Spinal cord (tissue), 10 donors: ENCODE data around the gene SFSWAP. TPM values are rescaled to one million over a fixed set of nuclear protein-coding genes. Genes with fewer than 3 reads are reported as not detected.

ENCODE experiments used
- DNase-seq, 6 donors: peaks; one replicate each; pipeline versions ENCODE4 v3.0.0 to v3.0.0-alpha.2; 2013 to 2015; ENCODE audit warnings: low spot score in 6 of 6, low read depth in 4 of 6
- H3K27ac ChIP-seq: one replicate; pipeline ENCODE4 v1.5.1; 2013; ENCODE audit warnings: low read depth, low read length, control low read depth
- H3K27me3 ChIP-seq: one replicate; pipeline ENCODE4 v1.6.1; 2013; ENCODE audit warnings: low read length; ENCODE audit not compliant: control insufficient read depth, insufficient read depth
- H3K36me3 ChIP-seq: one replicate; pipeline ENCODE4 v1.6.1; 2013; ENCODE audit warnings: low read length; ENCODE audit not compliant: control insufficient read depth, insufficient read depth
- H3K4me1 ChIP-seq: one replicate; pipeline ENCODE4 v1.6.1; 2013; ENCODE audit warnings: low read length; ENCODE audit not compliant: control insufficient read depth, insufficient read depth
- H3K4me3 ChIP-seq: one replicate; pipeline ENCODE4 v1.5.1; 2013; ENCODE audit warnings: low read depth, low read length, control low read depth
- H3K9me3 ChIP-seq: one replicate; pipeline ENCODE4 v1.6.1; 2013; ENCODE audit warnings: low read length; ENCODE audit not compliant: control insufficient read depth, insufficient read depth
- WGBS: methylation state at CpG from one replicate; pipeline ENCODE4 v1.1.5; 2013; ENCODE audit warnings: missing lambda C conversion rate; ENCODE audit not compliant: insufficient coverage; 5-methylcytosine and 5-hydroxymethylcytosine counted together
- polyA plus RNA-seq, 2 donors: library from polyadenylated mRNA; unstranded; fragments of 120-200 nt; gene quantifications; one replicate each; pipeline ENCODE4 v1.2.1, GENCODE V29; 2013; ENCODE audit not compliant: insufficient read length in 2 of 2
- total RNA-seq, 2 donors: library from RNA; depleted of rRNA in 1 of 2; stranded (reverse); fragments of 120-200 nt in 1 of 2; fragments of >200 nt in 1 of 2; gene quantifications; one replicate each; pipeline versions ENCODE4 v1.2.3 to v1.2.4, GENCODE V29; 2013 to 2014
- donor health status: healthy.

SFSWAP gene
- total and polyA plus RNA-seq, 4 donors: 20.1 to 78.6 (median 47.1) TPM

DNA sequence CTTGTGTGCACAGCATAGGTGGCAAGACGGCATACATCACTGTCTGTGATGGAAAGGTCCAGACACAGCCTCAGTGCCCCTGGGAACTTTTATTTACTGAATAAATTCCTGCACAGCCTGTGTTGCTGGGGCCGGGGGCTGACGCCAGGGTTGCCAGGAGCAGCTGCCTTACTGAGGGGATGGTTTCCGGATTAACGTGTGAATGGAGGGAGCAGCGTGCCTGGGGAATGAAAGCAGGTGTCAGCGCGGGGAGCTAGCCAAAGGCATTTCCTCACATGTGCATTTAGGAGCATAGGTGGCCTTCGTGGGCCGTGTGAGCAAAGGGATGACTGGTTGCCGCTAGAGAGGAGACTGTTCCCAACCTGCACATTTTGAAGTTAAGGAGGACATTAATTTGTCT lies 41.6 kb downstream of the SFSWAP start:
- WGBS: 33% methylated on average over 11 of the region's 11 CpGs
- Histone ChIP-seq H3K4me3 (no peak overlapping the region), H3K27me3 (no peaks in the 10 kb centered on the region), H3K4me1 (no peaks in the 10 kb centered on the region), H3K36me3 (peaks cover 83% of the 10 kb centered on the region), H3K27ac (no peak overlapping the region), H3K9me3 (no peaks in the 10 kb centered on the region)
- DNase-seq: peak in 1 of 6 donors; percentile 49

DNA sequence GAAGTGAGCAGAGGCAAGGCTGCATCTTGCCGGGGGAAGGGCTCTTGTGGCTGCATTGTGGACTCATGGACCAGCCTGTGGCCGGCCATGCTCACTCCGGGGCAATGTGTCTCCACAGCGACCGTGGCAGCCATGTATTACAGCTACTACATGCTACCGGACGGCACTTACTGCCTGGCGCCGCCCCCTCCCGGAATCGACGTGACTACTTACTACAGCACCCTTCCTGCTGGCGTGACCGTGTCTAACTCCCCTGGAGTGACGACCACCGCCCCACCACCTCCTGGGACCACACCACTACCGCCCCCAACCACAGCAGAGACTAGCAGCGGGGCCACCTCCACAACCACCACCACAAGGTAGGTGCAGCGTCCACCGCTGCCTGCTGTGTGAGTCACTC lies 42.1 kb downstream of the SFSWAP start:
- Histone ChIP-seq H3K9me3 (no peaks in the 10 kb centered on the region), H3K4me1 (no peaks in the 10 kb centered on the region), H3K36me3 (peaks cover 83% of the 10 kb centered on the region), H3K27me3 (no peaks in the 10 kb centered on the region), H3K4me3 (no peak overlapping the region), H3K27ac (no peak overlapping the region)
- WGBS: 86% methylated on average over 12 of the region's 20 CpGs
- no peak for DNase-seq

- peaks cover 87% of the 10 kb centered on the region for H3K36me3 ChIP-seq
- H3K27me3 ChIP-seq: no peaks in the 10 kb centered on the region
- no peak overlapping the region for H3K4me3 ChIP-seq
- H3K27ac ChIP-seq: no peak overlapping the region
- no peak for DNase-seq
- H3K4me1 ChIP-seq: no peaks in the 10 kb centered on the region
- no peaks in the 10 kb centered on the region for H3K9me3 ChIP-seq
- 94% methylated on average over 3 of the region's 8 CpGs for WGBS
These were observed 42.9 kb downstream of the SFSWAP start for GRCh38 chr12:131753757-131754156.

DNA sequence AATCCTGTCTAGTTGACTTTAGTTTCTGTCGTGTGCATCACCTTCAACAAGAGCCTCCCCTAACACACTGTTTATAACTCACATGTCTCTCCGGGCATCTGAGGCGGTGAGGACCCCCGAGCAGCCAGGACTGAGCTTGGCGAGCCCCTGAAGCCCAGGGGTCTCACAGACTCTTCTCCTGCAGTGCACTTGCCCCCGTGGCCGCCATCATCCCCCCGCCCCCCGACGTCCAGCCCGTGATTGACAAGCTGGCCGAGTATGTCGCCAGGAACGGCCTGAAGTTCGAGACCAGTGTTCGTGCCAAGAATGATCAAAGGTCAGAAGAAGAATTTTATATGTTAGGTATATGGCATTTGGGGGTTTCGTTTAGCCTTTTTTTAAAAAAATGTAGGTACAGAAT lies 43.3 kb downstream of the SFSWAP start:
- peaks cover 86% of the 10 kb centered on the region for H3K36me3 ChIP-seq
- H3K27ac ChIP-seq: no peak overlapping the region
- no peak for DNase-seq
- H3K9me3 ChIP-seq: no peaks in the 10 kb centered on the region
- WGBS: 94% methylated on average over 14 of the region's 17 CpGs
- no peaks in the 10 kb centered on the region for H3K4me1 ChIP-seq
- no peak overlapping the region for H3K4me3 ChIP-seq
- no peaks in the 10 kb centered on the region for H3K27me3 ChIP-seq

- peaks cover 79% of the 10 kb centered on the region for H3K36me3 ChIP-seq
- no peak overlapping the region for H3K27ac ChIP-seq
- H3K4me1 ChIP-seq: no peaks in the 10 kb centered on the region
- no peaks in the 10 kb centered on the region for H3K9me3 ChIP-seq
- H3K27me3 ChIP-seq: no peaks in the 10 kb centered on the region
- H3K4me3 ChIP-seq: no peak overlapping the region
- 82% methylated on average over 9 of the region's 16 CpGs for WGBS
- DNase-seq: peak in 1 of 6 donors; percentile 39
These were observed 44.6 kb downstream of the SFSWAP start for GRCh38 chr12:131755305-131756113.

DNA sequence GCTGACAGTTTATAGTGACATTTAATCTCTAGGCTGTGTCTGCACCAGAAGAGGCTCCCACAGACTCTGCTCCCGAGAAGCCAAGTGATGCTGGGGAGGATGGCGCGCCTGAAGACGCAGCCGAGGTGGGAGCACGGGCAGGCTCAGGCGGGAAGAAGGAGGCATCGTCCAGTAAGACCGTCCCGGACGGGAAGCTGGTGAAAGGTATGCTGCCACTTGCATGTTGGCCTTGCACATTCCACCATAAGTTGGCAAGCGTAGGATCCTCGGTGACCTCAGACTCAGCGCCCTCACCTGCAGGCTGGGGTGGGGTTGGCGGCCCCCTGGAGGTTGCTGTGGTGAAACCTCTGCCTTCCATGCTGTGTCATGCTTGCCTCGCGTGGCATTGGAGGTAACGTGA lies 45.6 kb downstream of the SFSWAP start:
- Histone ChIP-seq H3K27me3 (no peaks in the 10 kb centered on the region), H3K36me3 (peaks cover 82% of the 10 kb centered on the region), H3K4me1 (no peaks in the 10 kb centered on the region), H3K4me3 (no peak overlapping the region), H3K9me3 (no peaks in the 10 kb centered on the region), H3K27ac (no peak overlapping the region)
- 97% methylated on average over 15 of the region's 18 CpGs for WGBS
- no peak for DNase-seq

DNA sequence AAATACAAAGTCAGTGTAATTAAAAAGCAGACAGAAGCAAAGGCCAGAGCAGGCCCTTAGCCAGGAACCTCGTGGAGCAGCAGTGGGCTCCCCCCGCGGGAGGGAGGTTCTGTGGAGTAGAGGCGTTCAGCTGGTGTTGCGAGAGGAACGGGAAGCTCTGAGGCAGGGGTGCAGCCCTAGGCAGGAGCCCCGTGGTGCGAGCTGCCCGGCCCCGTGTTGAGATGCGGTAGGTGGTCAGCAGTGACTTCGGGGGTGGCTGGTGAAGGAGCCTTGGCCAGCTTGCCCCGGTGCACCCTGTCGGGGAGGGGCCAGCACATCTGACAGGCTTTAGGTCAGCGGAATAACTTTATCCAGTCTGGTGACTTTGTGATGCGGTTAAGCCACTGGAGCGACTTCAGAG lies 46.2 kb downstream of the SFSWAP start:
- Histone ChIP-seq H3K4me3 (no peak overlapping the region), H3K27me3 (no peaks in the 10 kb centered on the region), H3K9me3 (no peaks in the 10 kb centered on the region), H3K36me3 (peaks cover 86% of the 10 kb centered on the region), H3K4me1 (no peaks in the 10 kb centered on the region), H3K27ac (no peak overlapping the region)
- no peak for DNase-seq
- 93% methylated on average over 17 of the region's 17 CpGs for WGBS

GRCh38 chr12:131758016-131758739 lies 47.3 kb downstream of the SFSWAP start:
- Histone ChIP-seq H3K4me1 (no peaks in the 10 kb centered on the region), H3K27me3 (no peaks in the 10 kb centered on the region), H3K27ac (no peak overlapping the region), H3K4me3 (no peak overlapping the region), H3K36me3 (peaks cover 85% of the 10 kb centered on the region), H3K9me3 (no peaks in the 10 kb centered on the region)
- WGBS: 96% methylated on average over 7 of the region's 11 CpGs
- DNase-seq: no peak

DNA sequence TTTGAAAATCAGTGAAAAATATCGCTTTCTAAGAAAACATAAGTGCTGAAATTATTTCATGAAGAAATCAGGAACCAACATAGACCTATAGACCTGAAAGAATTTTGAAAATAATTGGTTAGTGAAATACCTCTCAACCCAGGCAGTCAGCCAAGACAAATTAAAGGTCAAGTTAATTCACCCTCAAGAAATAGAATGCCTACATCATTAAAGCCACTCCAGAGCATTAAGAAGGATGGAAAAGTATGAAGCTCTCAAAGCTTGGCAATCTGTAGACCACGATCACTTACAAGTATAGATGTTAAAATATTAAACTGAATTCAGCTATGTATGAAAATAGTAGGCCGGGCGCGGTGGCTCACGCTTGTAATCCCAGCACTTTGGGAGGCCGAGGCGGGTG lies 48.3 kb downstream of the SFSWAP start:
- Histone ChIP-seq H3K4me1 (no peaks in the 10 kb centered on the region), H3K27me3 (no peaks in the 10 kb centered on the region), H3K9me3 (no peaks in the 10 kb centered on the region), H3K27ac (no peak overlapping the region), H3K36me3 (peaks cover 80% of the 10 kb centered on the region), H3K4me3 (no peak overlapping the region)
- no peak for DNase-seq
- WGBS: no CpG with 5 or more reads among the region's 8 CpGs

DNA sequence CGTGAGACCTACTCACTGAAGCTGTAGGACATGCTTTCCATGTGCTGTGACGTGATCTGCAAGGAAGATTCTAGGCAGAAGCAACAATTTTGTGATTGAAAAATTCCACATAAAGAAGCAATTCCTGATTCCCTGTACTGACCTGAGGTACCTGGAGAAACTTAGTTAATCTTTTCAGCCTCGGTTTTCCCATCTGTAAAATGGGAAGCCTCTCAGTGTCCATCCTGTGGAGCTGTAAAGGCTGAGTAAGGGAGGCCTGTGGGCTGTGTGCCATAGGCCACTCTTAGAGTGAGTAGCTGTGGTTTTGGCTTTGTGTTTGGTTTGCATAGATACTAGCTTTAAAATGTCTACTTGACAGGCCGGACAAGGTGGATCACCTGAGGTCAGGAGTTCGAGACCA lies 50.7 kb downstream of the SFSWAP start:
- H3K27ac ChIP-seq: no peak overlapping the region
- DNase-seq: no peak
- H3K9me3 ChIP-seq: no peaks in the 10 kb centered on the region
- 100% methylated on average over 2 of the region's 5 CpGs for WGBS
- H3K27me3 ChIP-seq: no peaks in the 10 kb centered on the region
- H3K36me3 ChIP-seq: peaks cover 78% of the 10 kb centered on the region
- H3K4me3 ChIP-seq: no peak overlapping the region
- peaks cover 3% of the 10 kb centered on the region for H3K4me1 ChIP-seq
